Suprapubic skin (tissue), 4 donors: ENCODE results near the gene LIMS2. TPM values are rescaled to one million over a fixed set of nuclear protein-coding genes. Genes with fewer than 3 reads are reported as not detected.

ENCODE experiments used
- DNase-seq, 2 donors: peaks; one replicate each; pipeline ENCODE4 v3.0.0-alpha.2; 2019; ENCODE audit warnings: low spot score in 2 of 2
- H3K27ac ChIP-seq: fragments of 200-600 bp; sonication (generic); one replicate; pipeline ENCODE4 v1.5.1; 2019
- H3K27me3 ChIP-seq: fragments of 200-600 bp; sonication (generic); one replicate; pipeline ENCODE4 v1.5.1; 2019
- H3K36me3 ChIP-seq: fragments of 200-600 bp; sonication (generic); one replicate; pipeline ENCODE4 v1.5.1; 2019
- H3K4me1 ChIP-seq: fragments of 200-600 bp; sonication (generic); one replicate; pipeline ENCODE4 v1.5.1; 2019
- H3K4me3 ChIP-seq: fragments of 200-600 bp; sonication (generic); one replicate; pipeline ENCODE4 v1.5.1; 2019; ENCODE audit warnings: mild to moderate bottlenecking
- H3K9me3 ChIP-seq: fragments of 200-600 bp; sonication (generic); one replicate; pipeline ENCODE4 v1.5.1; 2019
- EP300 ChIP-seq: sonication (generic); formaldehyde crosslinking; IDR thresholded peaks from one replicate; pipeline ENCODE4 v1.6.1; 2017; ENCODE audit warnings: antibody characterized with exemption
- POLR2A ChIP-seq, 2 donors: fragments of 450-650 bp; IDR thresholded peaks; one replicate each; pipeline ENCODE4 v1.6.1; 2017; ENCODE audit warnings: antibody characterized with exemption in 2 of 2, mild to moderate bottlenecking in 2 of 2, moderate library complexity in 2 of 2
- POLR2AphosphoS5 ChIP-seq, 3 donors: sonication (generic); formaldehyde crosslinking; IDR thresholded peaks; one replicate each; pipeline ENCODE4 v1.6.1; 2017; ENCODE audit warnings: antibody characterized with exemption in 3 of 3
- WGBS: methylation state at CpG from one replicate; pipeline ENCODE4 v1.1.5; 2018; 5-methylcytosine and 5-hydroxymethylcytosine counted together
- total RNA-seq, 4 donors: library from RNA; depleted of rRNA; stranded (reverse); fragments of >200 nt; gene quantifications; one replicate each; pipeline ENCODE4 v1.1.0, GENCODE V29; 2016
- TF ChIP-seq, protein P1 (sequence below), 2 donors: fragments of 200-600 bp in 1 of 2; fragments of 450-650 bp in 1 of 2; sonication (generic) in 1 of 2; IDR thresholded peaks; one replicate each; pipeline ENCODE4 v1.5.1; 2016 to 2019; ENCODE audit warnings: antibody characterized with exemption in 2 of 2, mild to moderate bottlenecking in 1 of 2, moderate library complexity in 1 of 2

The LIMS2 gene
- total RNA-seq, 4 donors from 2014 or later, result 9.2 to 40.0 (median 15.4) TPM

DNA sequence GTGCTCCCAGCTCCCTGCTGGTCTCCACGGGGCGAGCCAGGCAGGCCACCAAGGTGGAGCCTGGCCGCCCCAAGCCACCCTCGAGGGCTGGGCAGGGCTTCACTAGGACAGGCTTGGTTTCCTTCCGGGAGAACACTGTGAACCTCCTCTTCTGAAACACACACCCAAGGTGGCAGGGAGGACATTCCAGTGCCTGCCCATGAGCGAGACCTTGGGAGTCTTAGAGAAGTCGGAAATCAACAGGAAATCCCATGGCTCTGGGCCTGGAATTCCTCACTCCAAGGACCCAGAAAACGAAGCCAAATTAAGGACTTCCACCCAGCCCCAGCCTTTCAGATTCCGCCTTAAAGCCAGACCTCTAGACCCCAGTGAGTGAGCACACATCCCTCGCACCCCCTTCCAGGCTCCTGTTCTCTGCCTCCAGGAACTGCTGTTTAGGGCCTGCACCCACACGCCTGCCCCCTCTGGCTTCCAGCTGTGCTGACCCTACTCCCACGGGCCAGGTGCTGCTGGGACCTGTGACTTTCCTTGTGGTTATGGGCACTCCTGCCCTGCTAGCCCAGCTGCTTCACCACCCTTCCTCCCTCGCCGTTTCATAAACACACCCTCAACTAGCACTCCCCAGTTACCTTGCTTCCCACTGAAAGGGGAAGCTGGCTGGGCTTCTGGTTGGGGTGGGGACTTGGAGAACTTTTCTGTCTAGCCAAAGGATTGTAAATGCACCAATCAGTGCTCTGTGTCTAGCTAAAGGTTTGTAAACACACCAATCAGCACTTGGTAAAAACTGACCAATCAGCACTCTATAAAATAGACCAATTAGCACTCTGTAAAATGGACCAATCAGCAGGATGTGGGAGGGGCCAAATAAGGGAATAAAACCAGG is 15.7 kb downstream of the LIMS2 start:
- 81% methylated on average over 11 of the region's 14 CpGs for WGBS
- H3K4me1 ChIP-seq, result peaks cover 44% of the 10 kb centered on the region
- H3K36me3 ChIP-seq, result peaks cover under 1% of the 10 kb centered on the region
- peak overlapping the region; percentile 75 for H3K27ac ChIP-seq
- peak in 1 of 2 donors; percentile 59 for DNase-seq
- no peaks in the 10 kb centered on the region for H3K9me3 ChIP-seq
- TF ChIP-seq, protein P1, sequence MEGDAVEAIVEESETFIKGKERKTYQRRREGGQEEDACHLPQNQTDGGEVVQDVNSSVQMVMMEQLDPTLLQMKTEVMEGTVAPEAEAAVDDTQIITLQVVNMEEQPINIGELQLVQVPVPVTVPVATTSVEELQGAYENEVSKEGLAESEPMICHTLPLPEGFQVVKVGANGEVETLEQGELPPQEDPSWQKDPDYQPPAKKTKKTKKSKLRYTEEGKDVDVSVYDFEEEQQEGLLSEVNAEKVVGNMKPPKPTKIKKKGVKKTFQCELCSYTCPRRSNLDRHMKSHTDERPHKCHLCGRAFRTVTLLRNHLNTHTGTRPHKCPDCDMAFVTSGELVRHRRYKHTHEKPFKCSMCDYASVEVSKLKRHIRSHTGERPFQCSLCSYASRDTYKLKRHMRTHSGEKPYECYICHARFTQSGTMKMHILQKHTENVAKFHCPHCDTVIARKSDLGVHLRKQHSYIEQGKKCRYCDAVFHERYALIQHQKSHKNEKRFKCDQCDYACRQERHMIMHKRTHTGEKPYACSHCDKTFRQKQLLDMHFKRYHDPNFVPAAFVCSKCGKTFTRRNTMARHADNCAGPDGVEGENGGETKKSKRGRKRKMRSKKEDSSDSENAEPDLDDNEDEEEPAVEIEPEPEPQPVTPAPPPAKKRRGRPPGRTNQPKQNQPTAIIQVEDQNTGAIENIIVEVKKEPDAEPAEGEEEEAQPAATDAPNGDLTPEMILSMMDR (IDR thresholded peaks at IDR 0.05), result no peak
- TF ChIP-seq EP300 (no peak), POLR2AphosphoS5 (IDR thresholded peaks at IDR 0.05) (no peak), POLR2A (IDR thresholded peaks at IDR 0.05) (no peak)
- H3K4me3 ChIP-seq, result no peak overlapping the region
- H3K27me3 ChIP-seq, result peaks cover 6% of the 10 kb centered on the region

DNA sequence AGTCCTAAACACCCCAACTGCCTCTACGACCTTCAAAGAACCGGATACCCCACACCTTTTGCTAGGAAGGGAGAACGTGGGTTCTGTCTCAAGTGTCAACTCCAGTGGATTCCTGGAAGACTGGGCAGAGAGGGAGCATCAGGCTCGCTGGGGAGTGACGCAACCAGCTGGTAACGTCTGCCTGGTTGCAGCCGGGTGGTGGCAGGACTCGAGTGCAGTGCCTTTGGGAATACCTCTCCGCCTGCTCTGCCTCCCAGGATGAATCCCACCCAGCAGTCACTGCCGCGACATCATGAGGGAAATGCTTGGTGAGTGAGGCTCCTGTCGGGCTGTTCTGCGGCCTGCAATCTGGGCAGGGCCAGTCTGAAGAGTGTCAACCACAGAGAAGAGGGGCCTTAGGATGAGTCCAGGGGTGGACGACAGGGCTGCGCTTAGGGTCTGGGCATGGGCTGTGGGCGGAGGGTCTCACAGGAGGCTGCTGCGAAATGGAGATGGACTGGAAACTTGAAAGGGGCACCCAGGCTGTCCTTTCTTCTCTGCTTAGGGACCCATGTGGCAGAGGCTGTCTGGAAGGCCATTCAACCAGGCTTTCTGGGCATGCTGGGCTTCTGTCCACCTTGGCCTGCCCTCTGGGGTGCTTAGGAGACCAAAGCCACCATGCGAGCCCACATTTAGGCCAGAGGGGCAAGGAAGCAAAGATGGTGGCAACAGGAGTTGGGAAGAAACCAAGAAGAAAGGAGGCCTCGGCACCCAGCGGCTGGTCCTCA is 16.5 kb downstream of the LIMS2 start:
- no peak overlapping the region for H3K4me3 ChIP-seq
- DNase-seq, result peak in 1 of 2 donors; percentile 49
- WGBS, result 82% methylated on average over 12 of the region's 20 CpGs
- peak overlapping the region; percentile 75 for H3K27ac ChIP-seq
- peaks cover 39% of the 10 kb centered on the region for H3K4me1 ChIP-seq
- TF ChIP-seq POLR2A (IDR thresholded peaks at IDR 0.05), result no peak
- peaks cover 8% of the 10 kb centered on the region for H3K36me3 ChIP-seq
- H3K9me3 ChIP-seq, result no peaks in the 10 kb centered on the region
- no peaks in the 10 kb centered on the region for H3K27me3 ChIP-seq

DNA sequence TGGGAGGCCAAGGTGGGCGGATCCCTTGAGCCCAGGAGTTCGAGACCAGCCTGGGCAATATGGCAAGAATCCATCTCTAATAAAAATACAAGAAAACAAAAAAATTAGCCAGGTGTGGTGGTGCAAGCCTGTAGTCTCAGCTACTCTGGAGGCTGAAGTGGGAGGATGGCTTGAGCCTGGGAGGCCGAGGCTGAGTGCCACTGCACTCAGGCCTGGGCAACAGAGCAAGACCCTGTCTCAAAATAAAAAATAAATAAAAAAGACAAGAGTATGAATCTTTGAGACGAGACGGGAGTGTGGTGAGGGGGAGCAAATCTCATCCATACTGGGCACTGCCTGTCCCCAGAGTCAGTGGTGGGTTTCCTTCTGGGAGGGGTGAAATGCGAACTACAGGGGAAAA is 17.2 kb downstream of the LIMS2 start:
- peaks cover 34% of the 10 kb centered on the region for H3K4me1 ChIP-seq
- H3K36me3 ChIP-seq, result peaks cover 8% of the 10 kb centered on the region
- H3K9me3 ChIP-seq, result no peaks in the 10 kb centered on the region
- H3K27ac ChIP-seq, result peak overlapping the region; percentile 75
- no peak overlapping the region for H3K4me3 ChIP-seq
- TF ChIP-seq EP300, result no peak
- no peak for TF ChIP-seq POLR2AphosphoS5 (IDR thresholded peaks at IDR 0.05)
- TF ChIP-seq, protein P1 (IDR thresholded peaks at IDR 0.05), result no peak
- no peak for TF ChIP-seq POLR2A (IDR thresholded peaks at IDR 0.05)
- H3K27me3 ChIP-seq, result no peaks in the 10 kb centered on the region
- peak in 1 of 2 donors; percentile 11 for DNase-seq
- 92% methylated on average over 6 of the region's 6 CpGs for WGBS

GRCh38 chr2:127657232-127657595 is 18.1 kb downstream of the LIMS2 start:
- H3K36me3 ChIP-seq, result peaks cover 10% of the 10 kb centered on the region
- 87% methylated on average over 13 of the region's 17 CpGs for WGBS
- H3K27ac ChIP-seq, result no peak overlapping the region
- TF ChIP-seq EP300, result no peak
- TF ChIP-seq, protein P1 (IDR thresholded peaks at IDR 0.05), result no peak
- no peak for TF ChIP-seq POLR2A (IDR thresholded peaks at IDR 0.05)
- no peak for TF ChIP-seq POLR2AphosphoS5 (IDR thresholded peaks at IDR 0.05)
- H3K27me3 ChIP-seq, result no peaks in the 10 kb centered on the region
- DNase-seq, result no peak
- H3K4me3 ChIP-seq, result no peak overlapping the region
- H3K9me3 ChIP-seq, result no peaks in the 10 kb centered on the region
- peaks cover 27% of the 10 kb centered on the region for H3K4me1 ChIP-seq

- no peak for DNase-seq
- H3K4me1 ChIP-seq, result peaks cover 22% of the 10 kb centered on the region
- TF ChIP-seq POLR2AphosphoS5 (IDR thresholded peaks at IDR 0.05) (no peak), POLR2A (IDR thresholded peaks at IDR 0.05) (no peak), EP300 (no peak)
- TF ChIP-seq, protein P1 (IDR thresholded peaks at IDR 0.05), result no peak
- H3K36me3 ChIP-seq, result peaks cover 10% of the 10 kb centered on the region
- H3K9me3 ChIP-seq, result no peaks in the 10 kb centered on the region
- H3K4me3 ChIP-seq, result no peak overlapping the region
- WGBS, result 93% methylated on average over 15 of the region's 15 CpGs
- H3K27me3 ChIP-seq, result no peaks in the 10 kb centered on the region
- H3K27ac ChIP-seq, result no peak overlapping the region
Measured at GRCh38 chr2:127656569-127657231, 18.6 kb downstream of the LIMS2 start.
